K562 (cell line): ENCODE measurements around the gene PYY. TPM values are rescaled to one million over a fixed set of nuclear protein-coding genes. Genes with fewer than 3 reads are reported as not detected.

Experiments used
- ATAC-seq: fragments of 200-7000 bp; cut with Tn5 transposase; 3 replicates; pipeline ENCODE4 v1.9.1; 2020; ENCODE audit warnings: moderate library complexity
- BruUV-seq: library from RNA; stranded (reverse); fragments of 400-500 nt; replicated peaks from 2 replicates; lab custom pipeline; 2021; lab: Mats Ljungman, UMichigan
- CTCF ChIA-PET: fragments of 300-600 bp; formaldehyde crosslinking; extraction: SDS; loops from one replicate; lab custom pipeline; 2021; ENCODE audit warnings: low intra/inter-chr PET ratio; lab: Yijun Ruan, JAX
- POLR2A ChIA-PET: fragments of 300-600, 350-650 bp; sonication (Branson Sonifier 250); formaldehyde crosslinking; extraction: SDS; loops from one replicate; lab custom pipeline; 2021; ENCODE audit warnings: antibody characterized with exemption, inconsistent platforms; lab: Yijun Ruan, JAX
- DNase-seq, 4 experiments: peaks; one replicate each; pipeline versions ENCODE4 v3.0.0 to v3.0.0-alpha.2; 2011 to 2018; ENCODE audit warnings: low spot score in 3 of 4, mixed read lengths in 3 of 4; ENCODE audit errors: extremely low read depth in 1 of 4
- FAIRE-seq: peaks from 2 replicates; lab custom pipeline; 2011; peaks lifted over from hg19 to GRCh38; lab: Jason Lieb, UNC
- H2AFZ ChIP-seq: 2 replicates; pipeline ENCODE4 v1.6.0; 2011; ENCODE audit warnings: low read depth, low read length, control low read depth, inconsistent platforms
- H3K27ac ChIP-seq: fragments of 200-600 bp; 3 replicates; pipeline ENCODE4 v1.8.0; 2011; ENCODE audit warnings: low read depth, mild to moderate bottlenecking, control low read depth, inconsistent platforms, low read length, moderate library complexity, mixed read lengths; ENCODE audit errors: extremely low read depth
- H3K27me3 ChIP-seq, 2 experiments: fragments of 300-600 bp in 1 of 2; 2 replicates in 1 of 2; 3 replicates in 1 of 2; pipeline versions ENCODE4 v1.6.0 to v1.8.0; 2011; ENCODE audit warnings: inconsistent platforms in 2 of 2, low read length in 2 of 2, mild to moderate bottlenecking in 1 of 2, mixed read lengths in 1 of 2, moderate library complexity in 1 of 2; ENCODE audit not compliant: control insufficient read depth in 2 of 2, insufficient read depth in 2 of 2
- H3K36me3 ChIP-seq: fragments of 300-600 bp; 3 replicates; pipeline ENCODE4 v1.8.0; 2011; ENCODE audit warnings: mild to moderate bottlenecking, low read length, inconsistent platforms; ENCODE audit not compliant: control insufficient read depth, insufficient read depth
- H3K4me1 ChIP-seq, 2 experiments: fragments of 200-600 bp in 1 of 2; replicated peaks in 1 of 2; 2 replicates in 1 of 2; 3 replicates in 1 of 2; pipeline versions ENCODE4 v1.5.1 to v1.8.0; 2011; ENCODE audit warnings: inconsistent platforms in 2 of 2, low read length in 2 of 2, mild to moderate bottlenecking in 1 of 2, mixed read lengths in 1 of 2, moderate library complexity in 1 of 2; ENCODE audit not compliant: control insufficient read depth in 2 of 2, insufficient read depth in 2 of 2
- H3K4me2 ChIP-seq: 2 replicates; pipeline ENCODE4 v1.6.1; 2011; ENCODE audit warnings: low read length, control low read depth, inconsistent platforms, mixed read lengths; ENCODE audit not compliant: insufficient read depth
- H3K4me3 ChIP-seq: fragments of 200-600 bp; sonication (generic), shearing (Covaris generic); 2 replicates; pipeline ENCODE4 v1.5.1; 2016; ENCODE audit warnings: control low read depth, inconsistent platforms
- H3K79me2 ChIP-seq: fragments of 200-600 bp; 3 replicates; pipeline ENCODE4 v1.8.0; 2011; ENCODE audit warnings: low read length, inconsistent platforms; ENCODE audit not compliant: control insufficient read depth, insufficient read depth
- H3K9ac ChIP-seq, 2 experiments: 2 replicates each; pipeline versions ENCODE4 v1.6.0 to v1.6.1; 2011; ENCODE audit warnings: low read depth in 2 of 2, low read length in 2 of 2, control low read depth in 1 of 2, inconsistent platforms in 1 of 2, mild to moderate bottlenecking in 1 of 2, mixed read lengths in 1 of 2; ENCODE audit not compliant: insufficient read depth in 1 of 2
- H3K9me1 ChIP-seq: one replicate; pipeline ENCODE4 v1.6.0; 2011; ENCODE audit warnings: inconsistent platforms, mild to moderate bottlenecking, low read length, moderate library complexity; ENCODE audit not compliant: control insufficient read depth, insufficient read depth
- H3K9me3 ChIP-seq: replicated peaks from 2 replicates; pipeline ENCODE4 v1.5.1; 2011; ENCODE audit warnings: low read depth, low read length, inconsistent platforms; ENCODE audit not compliant: control insufficient read depth, insufficient read depth
- H4K20me1 ChIP-seq: replicated peaks from 2 replicates; pipeline ENCODE4 v1.6.1; 2011; ENCODE audit warnings: low read length, inconsistent platforms, mixed read lengths; ENCODE audit not compliant: control insufficient read depth, insufficient read depth
- CBFA2T3 ChIP-seq: fragments of 450-650 bp; IDR thresholded peaks from 2 replicates; pipeline ENCODE4 v1.6.1; 2017
- RBM22 ChIP-seq: fragments of 200-400 bp; formaldehyde crosslinking; IDR thresholded peaks from 2 replicates; pipeline ENCODE4 v1.6.1; 2018; ENCODE audit warnings: low read length, low read depth; ENCODE audit not compliant: poor library complexity, severe bottlenecking
- TAL1 ChIP-seq: fragments of 450-650 bp; IDR thresholded peaks from 2 replicates; pipeline ENCODE4 v1.6.1; 2016; ENCODE audit warnings: mild to moderate bottlenecking
- ZFP1 ChIP-seq: fragments of 450-650 bp; formaldehyde crosslinking; IDR thresholded peaks from 2 replicates; pipeline ENCODE4 v1.4.0; 2020; ENCODE audit warnings: mild to moderate bottlenecking, mixed read lengths
- ZNF133 ChIP-seq: fragments of 250-450 bp; sonication (Bioruptor Pico); IDR thresholded peaks from 2 replicates; pipeline ENCODE4 v1.4.0; 2020; ENCODE audit warnings: mild to moderate bottlenecking
- ZNF347 ChIP-seq: fragments of 450-650 bp; formaldehyde crosslinking; IDR thresholded peaks from 2 replicates; pipeline ENCODE4 v1.4.0; 2020; ENCODE audit warnings: low read depth, mild to moderate bottlenecking, moderate library complexity
- WGBS: fragments of 100-300 bp; shearing (Covaris generic); methylation state at CpG from one replicate; pipeline ENCODE4 v1.1.6; 2016; ENCODE audit warnings: low coverage, mixed read lengths; ENCODE audit not compliant: insufficient coverage; ENCODE audit errors: missing lambda C conversion rate; 5-methylcytosine and 5-hydroxymethylcytosine counted together
- in situ Hi-C: fragments of 300-500 bp; cut with MboI; formaldehyde crosslinking; loops from 4 replicates; pipeline ENCODE4 v1.15.0; 2018; ENCODE audit warnings: inconsistent platforms, mixed read lengths
- intact Hi-C: fragments of 100-400 bp; cut with micrococcal nuclease; formaldehyde crosslinking; loops from 2 replicates; pipeline ENCODE4 v1.14.2; 2022
- polyA plus RNA-seq, 8 experiments: library from polyadenylated mRNA; depleted of rRNA in 4 of 8; stranded (reverse) in 5 of 8; unstranded in 3 of 8; fragments of >200 nt; fragmentation: Nextera tagmentation in 2 of 8; fragmentation: Illumina TruSeq in 1 of 8; extraction: Ambion mirVana in 2 of 8; extraction: Trizol in 1 of 8; gene quantifications; 2 replicates each; pipeline versions ENCODE4 v1.2.1 to v1.2.3, GENCODE V29; 2011 to 2014; ENCODE audit warnings: inconsistent platforms in 1 of 8, missing spikeins in 1 of 8
- total RNA-seq, 7 experiments: library from RNA; depleted of rRNA in 6 of 7; stranded (reverse); fragments of >200 nt in 6 of 7; fragmentation: Illumina TruSeq in 2 of 7; extraction: Trizol in 2 of 7; gene quantifications; 2 replicates each; pipeline versions ENCODE4 v1.2.1 to v1.2.3, GENCODE V29; 2011 to 2021; ENCODE audit warnings: low replicate concordance in 1 of 7
- TF ChIP-seq, protein P1 (sequence below), 3 experiments: fragments of 200-800 bp in 1 of 3; fragments of 250-450 bp in 1 of 3; fragments of 450-650 bp in 1 of 3; sonication (Bioruptor Pico) in 1 of 3; sonication (Bioruptor generic) in 1 of 3; formaldehyde crosslinking in 1 of 3; IDR thresholded peaks; 2 replicates each; pipeline versions ENCODE4 v1.6.1 to v1.8.0; 2016 to 2022; ENCODE audit warnings: mild to moderate bottlenecking in 2 of 3, missing genetic modification characterization in 2 of 3, missing compliant biosample characterization in 1 of 3, moderate library complexity in 1 of 3
- TF ChIP-seq, protein P2 (sequence below): IDR thresholded peaks from 3 replicates; pipeline ENCODE4 v1.6.1; 2011; ENCODE audit warnings: borderline replicate concordance, mild to moderate bottlenecking, moderate library complexity; ENCODE audit not compliant: insufficient read length; ENCODE audit errors: extremely low read depth

The PYY gene
- total and polyA plus RNA-seq, 9 of the 15 experiments (the other 6 are each of a cell fraction or from before 2014, with no cell fraction given): not detected

DNA sequence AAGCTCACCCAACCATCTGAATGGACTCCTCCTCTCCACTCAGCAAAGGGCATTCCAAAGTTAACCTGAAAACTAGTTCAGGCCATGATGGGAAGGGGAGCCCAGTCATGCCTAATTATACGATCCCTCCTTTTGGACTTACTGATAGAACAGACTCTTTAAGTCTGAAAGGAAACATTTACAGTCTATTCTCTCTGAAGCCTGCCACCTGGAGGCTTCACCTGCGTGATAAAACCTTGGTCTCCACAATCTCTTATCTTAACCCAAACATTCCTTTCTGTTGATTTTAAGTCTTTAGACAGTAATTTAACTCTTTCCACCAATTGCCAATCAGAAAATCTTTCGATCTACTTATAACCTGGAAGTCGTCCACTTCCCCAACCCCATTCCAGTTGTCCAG is 37.4 kb downstream of the PYY start:
- no peak overlapping the region for H3K27ac ChIP-seq
- no peak overlapping the region for H3K4me3 ChIP-seq
- no peaks in the 10 kb centered on the region for H3K79me2 ChIP-seq
- H2AFZ ChIP-seq: no peak overlapping the region
- ChIA-PET CTCF (no interaction called here), POLR2A (interaction anchor here (1.0 kb wide), 2 partner anchors 8 to 70 kb away, joined by 3 read pairs; no protein-coding TSS in a partner anchor)
- BruUV-seq: no TSS peak
- H4K20me1 ChIP-seq: no peaks in the 10 kb centered on the region
- WGBS: 3% methylated on average over 4 of the region's 4 CpGs
- TF ChIP-seq RBM22: no peak
- no peak for TF ChIP-seq ZNF347
- TF ChIP-seq ZFP1: no peak
- TF ChIP-seq, protein P1, sequence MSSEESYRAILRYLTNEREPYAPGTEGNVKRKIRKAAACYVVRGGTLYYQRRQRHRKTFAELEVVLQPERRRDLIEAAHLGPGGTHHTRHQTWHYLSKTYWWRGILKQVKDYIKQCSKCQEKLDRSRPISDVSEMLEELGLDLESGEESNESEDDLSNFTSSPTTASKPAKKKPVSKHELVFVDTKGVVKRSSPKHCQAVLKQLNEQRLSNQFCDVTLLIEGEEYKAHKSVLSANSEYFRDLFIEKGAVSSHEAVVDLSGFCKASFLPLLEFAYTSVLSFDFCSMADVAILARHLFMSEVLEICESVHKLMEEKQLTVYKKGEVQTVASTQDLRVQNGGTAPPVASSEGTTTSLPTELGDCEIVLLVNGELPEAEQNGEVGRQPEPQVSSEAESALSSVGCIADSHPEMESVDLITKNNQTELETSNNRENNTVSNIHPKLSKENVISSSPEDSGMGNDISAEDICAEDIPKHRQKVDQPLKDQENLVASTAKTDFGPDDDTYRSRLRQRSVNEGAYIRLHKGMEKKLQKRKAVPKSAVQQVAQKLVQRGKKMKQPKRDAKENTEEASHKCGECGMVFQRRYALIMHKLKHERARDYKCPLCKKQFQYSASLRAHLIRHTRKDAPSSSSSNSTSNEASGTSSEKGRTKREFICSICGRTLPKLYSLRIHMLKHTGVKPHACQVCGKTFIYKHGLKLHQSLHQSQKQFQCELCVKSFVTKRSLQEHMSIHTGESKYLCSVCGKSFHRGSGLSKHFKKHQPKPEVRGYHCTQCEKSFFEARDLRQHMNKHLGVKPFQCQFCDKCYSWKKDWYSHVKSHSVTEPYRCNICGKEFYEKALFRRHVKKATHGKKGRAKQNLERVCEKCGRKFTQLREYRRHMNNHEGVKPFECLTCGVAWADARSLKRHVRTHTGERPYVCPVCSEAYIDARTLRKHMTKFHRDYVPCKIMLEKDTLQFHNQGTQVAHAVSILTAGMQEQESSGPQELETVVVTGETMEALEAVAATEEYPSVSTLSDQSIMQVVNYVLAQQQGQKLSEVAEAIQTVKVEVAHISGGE (CRISPR knock-in tag; IDR thresholded peaks at IDR 0.05): no peak
- no peak for TF ChIP-seq TAL1
- TF ChIP-seq ZNF133: no peak
- no peak for TF ChIP-seq CBFA2T3
- TF ChIP-seq, protein P2, sequence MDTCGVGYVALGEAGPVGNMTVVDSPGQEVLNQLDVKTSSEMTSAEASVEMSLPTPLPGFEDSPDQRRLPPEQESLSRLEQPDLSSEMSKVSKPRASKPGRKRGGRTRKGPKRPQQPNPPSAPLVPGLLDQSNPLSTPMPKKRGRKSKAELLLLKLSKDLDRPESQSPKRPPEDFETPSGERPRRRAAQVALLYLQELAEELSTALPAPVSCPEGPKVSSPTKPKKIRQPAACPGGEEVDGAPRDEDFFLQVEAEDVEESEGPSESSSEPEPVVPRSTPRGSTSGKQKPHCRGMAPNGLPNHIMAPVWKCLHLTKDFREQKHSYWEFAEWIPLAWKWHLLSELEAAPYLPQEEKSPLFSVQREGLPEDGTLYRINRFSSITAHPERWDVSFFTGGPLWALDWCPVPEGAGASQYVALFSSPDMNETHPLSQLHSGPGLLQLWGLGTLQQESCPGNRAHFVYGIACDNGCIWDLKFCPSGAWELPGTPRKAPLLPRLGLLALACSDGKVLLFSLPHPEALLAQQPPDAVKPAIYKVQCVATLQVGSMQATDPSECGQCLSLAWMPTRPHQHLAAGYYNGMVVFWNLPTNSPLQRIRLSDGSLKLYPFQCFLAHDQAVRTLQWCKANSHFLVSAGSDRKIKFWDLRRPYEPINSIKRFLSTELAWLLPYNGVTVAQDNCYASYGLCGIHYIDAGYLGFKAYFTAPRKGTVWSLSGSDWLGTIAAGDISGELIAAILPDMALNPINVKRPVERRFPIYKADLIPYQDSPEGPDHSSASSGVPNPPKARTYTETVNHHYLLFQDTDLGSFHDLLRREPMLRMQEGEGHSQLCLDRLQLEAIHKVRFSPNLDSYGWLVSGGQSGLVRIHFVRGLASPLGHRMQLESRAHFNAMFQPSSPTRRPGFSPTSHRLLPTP: no peak
- H3K9me1 ChIP-seq: no peaks in the 10 kb centered on the region
- FAIRE-seq (no peak), DNase-seq (no peak), ATAC-seq (no peak)
- intact Hi-C loops (no loop called here), in situ Hi-C loops (no loop called here)
- H3K9ac ChIP-seq: no peak overlapping the region
- H3K4me1 ChIP-seq: peaks cover 0 to 10% of the 10 kb centered on the region in 2 experiments; a peak in 2 of 5 replicates
- H3K4me2 ChIP-seq: no peak overlapping the region
- H3K27me3 ChIP-seq: peaks cover 9 to 60% of the 10 kb centered on the region in 2 experiments; a peak in 4 of 5 replicates
- no peaks in the 10 kb centered on the region for H3K9me3 ChIP-seq
- H3K36me3 ChIP-seq: no peaks in the 10 kb centered on the region
